HS-5 (cell line): ENCODE data around the gene SCN10A.

ENCODE experiments used
- DNase-seq: peaks from one replicate; pipeline ENCODE4 v3.0.0-alpha.2; 2012; ENCODE audit warnings: low read depth

The SCN10A gene

DNA sequence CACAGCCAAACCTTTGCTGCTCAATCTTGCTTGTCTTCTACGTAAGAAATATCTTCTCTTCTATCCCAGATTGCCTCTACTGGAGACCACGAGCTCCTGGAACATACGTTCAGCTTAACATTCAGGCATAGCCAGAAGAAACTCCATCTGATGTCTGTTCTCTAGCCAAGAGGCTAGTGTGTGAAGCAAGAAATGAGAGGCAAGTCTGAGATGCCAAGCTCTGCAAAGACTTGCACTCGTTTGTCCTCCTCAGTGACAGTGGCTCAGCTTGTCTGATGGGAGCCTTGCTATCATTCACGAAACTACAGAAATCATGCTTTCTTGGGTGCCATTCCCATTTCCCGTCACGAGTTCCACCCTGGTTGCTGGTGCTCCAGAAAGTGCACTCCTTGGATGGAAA, at the start of gene SCN10A:
Gene SCN10A (minus strand): TSS at position 192 of the 400 bp plus-strand sequence. CDS start 22,207 bp downstream, outside the sequence.
- DNase-seq: no peak

DNA sequence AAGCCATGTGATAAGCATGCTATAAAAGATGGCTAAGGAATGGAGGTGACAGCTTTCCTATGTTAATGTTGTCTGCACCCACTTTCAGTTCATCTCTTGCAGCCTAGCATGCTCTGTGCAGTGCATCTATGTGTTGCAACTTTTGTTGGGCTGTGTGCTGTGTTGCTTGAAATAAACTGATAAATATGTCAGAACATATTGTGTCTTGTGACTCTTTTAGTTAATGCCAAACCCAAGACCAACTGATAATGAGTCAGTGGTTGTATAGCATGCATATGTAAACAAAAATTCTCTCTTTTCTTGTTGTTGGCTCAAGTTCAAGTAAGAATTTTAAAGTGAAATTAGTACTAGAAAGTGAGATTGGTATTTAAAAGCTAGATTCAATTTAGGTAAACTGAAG, 37.0 kb upstream of the SCN10A start:
- no peak for DNase-seq

DNA sequence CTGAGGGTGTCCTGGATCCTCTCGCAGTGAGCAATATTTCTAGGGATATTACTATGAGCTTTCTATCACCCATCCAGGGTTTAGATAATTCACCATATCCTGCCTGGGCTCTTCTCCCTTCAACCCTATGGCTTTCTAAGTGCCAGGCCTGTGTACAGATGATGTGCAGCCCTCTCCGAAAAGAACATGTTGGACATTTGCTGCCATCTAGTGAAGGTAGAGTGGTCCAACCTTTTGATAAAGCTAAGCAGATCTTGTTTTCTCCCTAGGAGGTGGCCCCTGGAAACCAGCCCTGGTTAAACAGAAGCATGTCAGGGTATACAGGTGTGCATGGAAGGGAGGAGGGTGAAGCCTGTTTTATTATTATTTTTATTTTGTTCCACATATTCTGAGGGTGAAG, 27.9 kb upstream of the SCN10A start:
- no peak for DNase-seq

DNA sequence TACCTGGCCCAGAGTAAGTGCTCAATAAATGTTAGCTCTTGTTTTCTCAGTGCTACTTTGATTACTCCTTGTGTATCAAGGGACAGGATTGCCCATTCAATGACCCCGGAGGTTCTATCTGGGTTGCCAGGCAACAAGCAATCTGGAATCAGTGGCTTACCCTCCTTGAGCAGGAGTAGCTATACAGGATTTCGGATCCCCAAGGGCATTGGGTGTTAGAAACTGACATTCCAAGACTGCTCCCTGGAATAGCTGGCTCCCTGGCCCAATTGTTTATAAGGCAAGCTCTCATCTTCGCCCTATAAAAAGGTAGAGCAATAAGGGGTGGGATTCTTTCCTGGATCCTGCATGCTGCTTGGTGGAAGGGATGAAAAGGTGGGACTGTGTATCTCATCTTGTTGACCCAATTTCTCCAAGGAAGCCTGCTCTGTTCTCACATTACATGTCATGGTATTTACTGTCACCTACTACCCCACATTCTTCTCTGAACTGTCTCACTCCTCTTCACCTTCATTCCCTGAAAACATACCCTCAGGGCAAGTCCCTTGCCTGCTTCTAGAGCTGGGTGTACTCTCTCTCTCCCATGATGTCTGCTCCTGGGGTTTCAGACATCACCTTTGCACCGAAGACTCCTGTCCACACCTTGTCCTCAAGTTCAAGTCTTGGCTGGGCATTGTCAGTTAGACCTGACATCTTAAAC, 26.4 kb upstream of the SCN10A start:
- DNase-seq: no peak

DNA sequence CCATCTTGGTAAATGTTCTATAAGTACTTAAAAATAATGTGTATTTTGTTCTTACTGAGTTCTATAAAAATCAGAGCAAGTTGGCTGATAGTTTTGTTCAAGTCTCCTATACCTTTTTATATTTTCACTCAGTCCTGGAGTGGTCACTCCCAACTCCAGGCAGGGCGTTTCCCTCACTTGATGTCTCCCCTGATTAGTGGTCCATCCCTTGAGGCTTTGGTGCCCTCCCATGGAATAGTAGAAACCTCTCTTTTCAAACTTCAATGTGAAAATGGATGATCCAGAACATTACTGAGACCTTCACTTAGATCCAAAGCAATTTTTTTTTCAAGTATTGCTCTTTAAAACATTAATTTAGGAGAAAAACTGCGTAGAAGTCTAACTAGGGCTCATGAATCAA, 25.0 kb upstream of the SCN10A start:
- DNase-seq: no peak

DNA sequence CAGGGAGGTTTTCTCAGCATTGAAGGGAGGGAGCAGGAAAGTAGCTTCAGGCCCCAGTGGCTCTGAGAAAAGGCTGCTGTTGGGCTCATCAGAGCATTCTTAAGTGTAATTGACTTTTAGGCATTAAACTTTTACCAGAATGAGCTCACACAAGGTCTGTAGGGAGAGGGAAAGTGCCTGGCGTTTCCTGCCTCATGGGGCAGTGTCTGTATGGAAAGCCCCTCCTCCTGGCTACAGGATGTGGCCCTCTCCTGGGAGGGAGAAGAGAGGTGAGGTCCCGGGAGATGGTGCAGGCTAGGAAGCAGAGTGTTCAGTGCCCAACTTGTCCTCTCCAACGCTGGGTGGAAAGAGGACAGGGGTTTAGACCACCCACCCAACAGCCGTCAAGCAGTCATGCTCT, 21.3 kb upstream of the SCN10A start:
- no peak for DNase-seq

DNA sequence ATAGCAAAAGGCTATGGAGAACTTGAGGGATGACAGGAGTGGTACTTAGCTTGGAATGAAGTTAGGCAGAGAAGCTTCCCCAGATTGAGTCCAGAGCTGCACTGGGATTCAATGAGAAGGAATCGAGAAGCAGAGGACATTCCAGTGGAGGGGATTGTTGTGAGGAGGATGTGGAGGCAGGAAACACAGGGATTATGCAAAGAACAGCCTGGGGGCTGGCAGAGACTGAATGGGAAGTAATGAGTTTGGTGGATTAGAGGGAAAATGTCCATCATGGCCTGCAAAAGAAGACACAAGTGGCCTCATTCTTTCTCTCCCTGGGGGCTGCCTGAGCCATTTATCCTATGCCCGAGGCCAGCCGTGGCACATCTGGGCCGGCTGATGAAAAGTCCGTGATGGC, 20.5 kb upstream of the SCN10A start:
- no peak for DNase-seq

DNA sequence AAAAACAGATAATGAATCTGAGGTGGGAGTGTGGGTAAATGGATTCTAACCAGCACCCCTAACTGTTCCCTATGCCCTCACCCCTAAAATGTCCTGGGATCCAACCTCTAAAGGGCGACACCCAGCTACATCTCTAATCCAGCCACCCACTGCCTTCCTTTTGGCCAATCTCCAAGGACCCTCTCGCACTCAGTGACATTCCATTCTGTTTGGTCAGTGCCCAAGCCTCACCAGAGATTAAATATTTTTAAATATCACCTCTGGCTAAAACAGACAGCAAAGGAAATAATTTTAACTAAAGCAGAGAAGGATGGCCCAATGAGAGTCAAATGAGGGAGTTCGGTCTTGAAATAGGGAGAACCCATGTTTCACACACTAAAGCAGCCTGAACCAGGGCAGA, 19.9 kb upstream of the SCN10A start:
- DNase-seq: no peak

DNA sequence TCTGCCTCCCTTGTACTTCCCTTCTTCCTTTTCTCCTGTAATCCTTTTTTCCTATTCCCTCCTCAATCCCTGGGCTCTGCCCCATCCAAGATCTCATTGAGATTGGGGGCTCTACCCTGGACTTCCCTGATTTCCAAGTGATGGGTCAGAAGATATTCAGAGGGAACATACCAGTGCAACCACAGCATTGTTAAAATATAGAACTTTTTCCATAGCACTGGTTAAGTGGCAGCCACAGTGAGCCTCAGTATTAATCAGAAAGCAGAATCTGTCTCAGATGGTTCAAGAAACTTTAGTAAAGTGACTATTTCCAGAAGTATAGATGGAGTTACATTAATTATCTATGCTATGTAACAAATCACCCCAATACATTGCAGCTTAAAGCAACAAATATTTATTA, 18.7 kb upstream of the SCN10A start:
- no peak for DNase-seq

DNA sequence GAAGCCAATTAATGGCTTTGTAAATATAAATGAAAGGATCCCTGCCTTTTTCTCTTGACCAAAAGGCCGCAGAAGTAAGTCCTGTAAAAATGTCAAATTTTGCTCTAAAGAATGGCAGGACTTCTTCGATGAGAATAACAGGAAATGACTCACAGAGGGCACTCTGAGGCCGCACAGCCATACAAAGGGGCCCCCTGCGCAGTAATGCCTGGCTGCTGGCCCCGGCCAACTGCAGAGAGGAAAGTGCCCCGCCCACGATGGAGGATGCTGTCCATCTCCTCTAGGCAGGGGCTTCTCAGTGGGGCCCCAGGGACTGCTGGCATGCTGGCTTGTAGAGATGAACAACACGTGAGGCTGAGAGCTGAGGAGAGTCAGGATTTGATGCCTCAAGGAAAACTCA, 18.1 kb upstream of the SCN10A start:
- DNase-seq: peak; percentile 62

DNA sequence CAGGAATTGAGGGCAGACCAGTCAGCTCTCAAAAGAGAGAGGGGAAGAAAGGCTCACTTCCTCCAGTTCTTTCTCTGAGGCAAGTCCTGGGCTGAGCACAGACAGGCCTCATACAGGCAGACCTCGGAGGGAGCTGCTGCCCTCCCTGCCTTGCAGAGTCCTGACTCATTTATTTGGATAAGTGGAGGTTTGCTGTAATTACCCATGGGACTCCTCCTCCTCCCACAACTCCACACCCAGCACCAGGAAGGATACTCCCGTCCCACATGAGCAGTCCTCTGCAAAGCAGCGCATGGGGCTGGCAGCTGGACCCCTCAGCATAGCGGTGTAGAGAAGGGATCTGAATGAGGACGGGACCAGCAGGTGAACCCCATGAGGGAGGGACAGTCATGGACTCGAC, 13.4 kb upstream of the SCN10A start:
- peak; percentile 53 for DNase-seq

DNA sequence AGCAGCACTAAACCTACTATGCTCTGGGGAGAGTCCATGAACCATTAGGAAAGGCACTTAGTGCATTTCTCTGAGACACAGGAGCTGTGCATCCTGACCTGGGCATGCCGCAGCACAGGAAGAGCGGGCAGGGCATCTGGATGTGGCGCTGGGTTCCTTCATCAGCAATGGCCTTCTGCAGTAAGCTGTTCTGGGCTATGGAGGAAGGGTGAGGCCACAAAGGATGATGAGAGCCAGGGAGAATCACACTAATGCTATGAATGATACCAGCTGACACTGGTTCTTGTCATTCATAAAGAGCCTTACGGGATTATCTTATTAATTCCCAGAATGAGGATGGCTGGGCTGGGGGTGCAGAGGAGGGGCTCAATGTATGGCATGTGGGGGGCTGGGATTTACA, 12.7 kb upstream of the SCN10A start:
- no peak for DNase-seq

DNA sequence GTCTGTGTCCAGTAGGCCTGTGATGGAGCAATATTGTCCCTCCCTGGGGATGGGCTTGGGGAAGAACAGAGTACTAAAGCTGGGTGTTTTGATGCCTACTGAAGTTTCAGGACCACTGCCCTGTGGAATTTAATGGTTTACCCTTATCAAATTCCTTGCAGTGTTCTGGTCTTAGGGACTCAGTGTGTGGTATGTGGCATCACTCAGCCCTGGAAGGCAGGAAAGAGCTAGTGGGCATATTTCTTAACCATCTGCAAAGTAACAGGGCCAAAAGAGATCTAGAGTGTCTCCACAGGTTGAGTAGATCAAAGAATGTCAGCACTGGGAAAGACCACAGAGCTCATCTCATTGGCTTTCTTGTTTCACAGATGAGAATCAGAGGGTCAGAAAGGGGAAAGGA, 11.8 kb upstream of the SCN10A start:
- DNase-seq: no peak

DNA sequence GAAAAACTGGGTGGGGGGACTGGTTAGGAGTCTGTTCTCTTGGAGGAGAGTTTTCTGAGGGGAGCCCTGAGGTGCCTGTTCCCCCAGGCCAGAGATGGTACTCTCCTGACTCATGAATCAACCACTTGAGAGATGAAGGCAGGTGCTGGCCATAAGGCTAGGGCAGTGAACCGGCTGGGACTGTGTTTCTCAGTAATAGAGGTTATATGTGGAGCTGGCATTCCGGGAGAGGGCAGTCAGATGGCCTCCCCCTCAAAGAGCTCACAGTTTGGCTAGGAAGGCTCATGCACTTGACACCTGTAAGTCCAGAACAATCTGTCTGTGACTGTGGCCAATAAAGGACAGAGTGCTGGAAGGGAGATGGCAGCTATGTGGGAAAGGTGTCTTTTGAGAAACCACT, 10.0 kb upstream of the SCN10A start:
- DNase-seq: no peak

DNA sequence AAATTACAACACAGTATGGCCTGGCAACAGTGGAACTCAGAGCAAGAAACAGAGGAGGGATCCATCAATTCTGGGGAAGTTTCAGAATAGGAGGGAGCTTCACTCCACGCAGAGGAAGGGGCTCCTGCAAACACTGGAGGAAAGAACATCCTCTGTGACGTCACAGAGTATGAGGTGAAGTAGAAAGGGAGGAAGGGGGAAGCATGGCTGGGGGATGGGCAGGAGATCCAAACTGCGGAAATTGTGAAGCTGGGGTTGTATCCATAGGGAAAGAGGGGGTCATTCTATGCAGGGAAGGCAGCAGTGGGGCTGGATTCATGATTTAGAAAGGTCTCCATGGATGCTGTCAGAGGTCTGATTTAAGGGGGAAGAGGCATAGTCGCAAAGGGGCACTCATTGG, 8.3 kb upstream of the SCN10A start:
- no peak for DNase-seq

DNA sequence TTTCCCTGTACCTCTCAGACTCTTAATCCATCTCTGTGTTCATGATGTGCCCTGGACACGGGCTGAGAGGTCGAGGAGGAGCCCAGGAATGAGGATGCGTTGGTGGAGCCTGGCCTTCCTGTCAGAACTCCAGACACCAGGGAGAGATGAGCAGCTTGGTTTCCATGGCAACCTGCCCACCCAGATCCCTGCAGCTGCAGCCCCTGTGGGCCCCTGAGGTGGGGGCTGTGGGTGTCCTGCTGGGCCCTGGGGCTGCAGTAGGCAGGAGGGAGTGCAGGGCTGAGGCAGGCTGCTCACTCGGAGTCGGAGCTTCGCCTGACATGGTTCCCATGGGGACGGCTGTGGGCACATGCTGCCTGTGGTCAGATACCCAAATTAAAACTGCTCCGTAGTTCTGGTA, 7.7 kb upstream of the SCN10A start:
- no peak for DNase-seq

DNA sequence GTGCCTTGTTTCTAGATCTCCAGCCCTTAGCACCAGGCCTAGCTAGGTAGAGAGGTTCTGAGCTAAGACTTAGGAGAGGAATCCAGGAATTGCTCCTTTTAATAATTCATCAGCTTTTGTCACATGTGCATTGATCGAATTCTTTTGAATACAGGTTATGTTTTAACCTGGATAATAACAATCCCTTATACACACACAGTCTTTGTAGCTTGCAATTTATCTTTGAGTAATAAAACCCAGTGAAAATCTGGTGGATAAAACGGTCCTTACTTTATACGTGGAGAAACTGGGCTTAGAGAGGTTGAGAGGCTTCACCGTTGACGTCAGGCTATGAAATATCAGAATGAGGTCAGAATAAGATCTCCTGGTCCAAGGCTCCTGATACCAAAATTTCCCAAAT, 7.2 kb upstream of the SCN10A start:
- no peak for DNase-seq

DNA sequence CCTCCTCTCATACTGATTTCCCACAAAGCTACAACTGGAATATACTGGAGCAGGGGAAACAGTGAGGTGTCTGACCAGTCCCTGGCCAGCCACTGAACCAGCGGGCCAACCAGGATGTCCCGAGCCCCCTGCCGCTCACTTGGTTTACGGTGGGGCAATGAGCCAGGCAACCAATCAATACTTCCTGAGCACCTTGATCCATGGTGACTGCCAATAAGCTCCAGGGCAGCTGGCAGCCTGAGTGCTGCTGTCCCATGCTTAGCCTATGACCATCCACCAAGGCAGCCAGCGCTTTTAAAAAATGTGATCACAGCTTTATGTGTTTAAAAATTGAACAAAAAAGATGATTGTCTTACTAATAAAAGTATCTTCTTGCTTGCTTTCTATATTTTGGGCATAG, 4.2 kb downstream of the SCN10A start:
- no peak for DNase-seq

DNA sequence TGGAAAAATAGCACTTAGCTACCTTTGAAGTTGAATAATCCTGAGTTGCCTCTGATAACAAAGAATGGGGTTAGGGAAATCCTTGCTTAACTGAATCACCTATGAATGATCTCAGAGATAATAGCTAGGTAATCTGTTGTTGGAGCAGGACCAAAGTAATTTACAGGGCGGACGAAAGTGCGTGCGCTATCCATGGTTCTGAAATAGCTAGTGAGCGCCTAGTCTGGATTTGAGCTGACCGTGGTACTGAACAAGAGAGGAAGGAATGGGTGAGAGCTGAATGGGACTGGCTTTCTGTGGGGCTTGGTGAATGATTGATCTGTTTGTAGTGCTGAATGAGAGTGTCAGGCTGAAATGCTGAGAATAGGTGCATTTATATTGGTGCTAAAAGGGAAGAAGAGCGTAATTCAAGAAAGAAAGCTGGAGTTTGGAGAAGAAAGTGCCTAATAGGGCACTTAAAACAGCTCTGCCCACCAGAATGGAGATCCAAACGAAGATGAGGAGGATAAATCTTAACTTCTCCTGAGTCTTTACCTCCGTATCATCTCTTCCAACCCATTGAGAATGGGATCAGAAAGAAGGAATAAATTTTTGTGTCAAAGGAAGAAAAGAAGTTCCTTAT, 10.1 kb downstream of the SCN10A start:
- DNase-seq: peak; percentile 20

DNA sequence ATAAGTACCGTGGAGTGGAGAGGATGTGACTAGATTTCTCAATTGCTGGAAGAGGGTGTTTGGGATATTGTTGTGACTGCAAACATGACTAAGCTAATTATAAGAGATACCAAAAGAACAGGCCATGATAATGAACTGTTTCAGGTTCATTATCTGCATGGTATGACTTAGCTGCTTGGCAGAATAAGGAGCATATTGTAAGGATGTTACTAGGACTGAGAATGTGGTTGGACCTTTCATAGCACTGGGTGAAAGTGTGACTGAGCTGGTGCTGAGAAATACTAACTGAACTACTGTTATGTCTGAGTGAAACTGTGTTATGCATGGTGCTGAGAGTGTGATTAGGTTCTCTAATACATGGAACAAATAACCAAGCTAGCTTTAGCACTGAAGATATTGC, 11.0 kb downstream of the SCN10A start:
- no peak for DNase-seq

DNA sequence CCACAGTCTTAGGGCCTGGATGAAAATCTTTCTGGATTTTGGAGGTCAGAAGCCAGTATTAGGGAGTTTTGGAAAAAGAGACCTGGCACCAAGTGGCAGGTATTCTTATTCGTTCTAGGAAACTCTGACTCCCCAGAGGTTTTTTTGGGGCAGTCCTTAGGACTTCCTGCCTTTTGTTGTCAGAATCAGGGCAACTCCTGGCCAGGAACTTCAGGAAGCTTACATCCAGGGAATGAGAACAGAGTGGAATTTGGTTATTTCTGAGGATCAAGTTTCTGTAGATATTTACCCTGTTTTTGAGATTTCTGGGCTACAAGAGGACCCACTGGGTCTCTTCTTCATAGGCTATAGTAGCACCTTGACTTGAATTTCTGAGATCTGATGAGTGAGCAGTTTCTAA, 15.5 kb downstream of the SCN10A start:
- no peak for DNase-seq

DNA sequence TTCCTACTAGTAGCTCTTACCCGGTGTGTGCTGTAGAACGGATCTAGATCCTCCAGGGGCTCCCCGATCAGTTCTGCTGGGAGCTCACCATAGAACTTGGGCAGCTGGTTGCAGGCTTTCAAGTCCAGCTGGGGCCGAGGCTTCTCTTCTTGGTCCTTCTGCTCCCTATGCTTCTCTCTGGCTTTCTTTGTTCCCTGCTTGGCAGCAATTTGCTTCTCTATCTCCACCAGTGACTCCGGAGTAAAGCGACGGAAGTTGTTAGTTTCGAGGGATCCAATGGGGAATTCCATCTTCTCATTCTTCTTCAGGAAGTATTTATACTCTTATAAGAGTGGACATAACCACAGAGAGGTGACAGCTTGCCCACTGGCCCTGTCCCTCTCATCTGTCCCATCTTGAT, 22.3 kb downstream of the SCN10A start:
- DNase-seq: no peak

DNA sequence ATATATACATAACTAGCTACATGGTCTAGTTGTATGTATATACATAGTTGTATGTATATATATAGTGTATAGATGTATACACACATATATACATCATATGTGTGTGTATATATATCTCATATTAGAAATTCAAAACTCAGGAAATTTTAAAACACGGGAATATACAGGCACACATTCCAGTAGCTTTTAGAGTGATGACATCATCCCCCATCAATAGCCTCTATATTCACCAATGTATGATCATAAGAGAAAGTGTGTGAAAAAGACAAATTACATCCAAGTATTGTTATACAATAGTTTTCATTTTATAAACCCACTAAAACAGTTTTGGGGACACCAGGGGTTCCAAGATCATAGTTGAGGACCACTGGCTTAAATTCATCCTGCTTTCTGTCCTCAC, 23.0 kb downstream of the SCN10A start:
- no peak for DNase-seq

DNA sequence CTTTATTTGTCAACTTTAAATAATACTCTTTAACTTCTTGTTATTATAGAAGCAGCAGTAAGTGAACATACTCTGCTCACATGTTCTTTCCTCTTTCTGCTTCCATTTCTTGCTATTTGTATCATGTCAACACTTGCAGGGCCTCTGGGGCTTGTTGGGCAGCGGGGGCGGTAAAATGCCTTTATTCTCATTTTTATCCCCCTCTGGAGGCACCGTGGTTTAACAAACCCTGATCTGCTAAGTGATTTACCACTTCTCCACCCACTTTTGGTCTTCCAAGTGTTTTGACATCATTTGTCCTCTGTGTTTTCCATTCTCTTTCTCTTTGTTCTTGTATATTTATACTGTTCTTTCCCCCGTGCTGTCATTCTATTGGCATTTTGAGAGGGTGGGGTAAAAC, 33.9 kb downstream of the SCN10A start:
- DNase-seq: no peak
